GM19455 (cell line): ENCODE measurements around the gene PLXNA4.
"Not testable (repeated sequence)": the region's sequence is repeated elsewhere in the genome, so short reads cannot be mapped to it uniquely, and the experiment has no call there.

ENCODE experiments used
- ATAC-seq: cut with Tn5 transposase; IDR thresholded peaks from one replicate; pipeline ENCODE4 v1.9.1; 2021; ENCODE audit not compliant: unreplicated experiment

Gene PLXNA4

GRCh38 chr7:132189881-132190280, 386.4 kb downstream of the PLXNA4 start:
- ATAC-seq: no peak

GRCh38 chr7:132187869-132188789, 388.1 kb downstream of the PLXNA4 start:
- ATAC-seq: no peak

GRCh38 chr7:132187391-132187790, 388.9 kb downstream of the PLXNA4 start:
- no peak for ATAC-seq

- no peak for ATAC-seq
Observed at GRCh38 chr7:132185150-132185549, 391.1 kb downstream of the PLXNA4 start.

- no peak for ATAC-seq
Observed at GRCh38 chr7:132183781-132184380, 392.4 kb downstream of the PLXNA4 start.

GRCh38 chr7:132182992-132183391, 393.3 kb downstream of the PLXNA4 start:
- no peak for ATAC-seq

- ATAC-seq: no peak
Observed at GRCh38 chr7:132181946-132182685, 394.2 kb downstream of the PLXNA4 start.

- no peak for ATAC-seq
Observed at GRCh38 chr7:132181371-132181770, 394.9 kb downstream of the PLXNA4 start.

GRCh38 chr7:132180481-132180880, 395.8 kb downstream of the PLXNA4 start:
- ATAC-seq: no peak

GRCh38 chr7:132179681-132180080, 396.6 kb downstream of the PLXNA4 start:
- no peak for ATAC-seq

GRCh38 chr7:132179080-132179430, 397.2 kb downstream of the PLXNA4 start:
- no peak for ATAC-seq

GRCh38 chr7:132178402-132179079, 397.7 kb downstream of the PLXNA4 start:
- not testable (repeated sequence) for ATAC-seq

GRCh38 chr7:132177708-132178401, 398.4 kb downstream of the PLXNA4 start:
- ATAC-seq: no peak

GRCh38 chr7:132176719-132177118, 399.6 kb downstream of the PLXNA4 start:
- no peak for ATAC-seq

- ATAC-seq: no peak
Observed at GRCh38 chr7:132171130-132171576, 405.1 kb downstream of the PLXNA4 start.

- ATAC-seq: no peak
Observed at GRCh38 chr7:132169730-132170129, 406.5 kb downstream of the PLXNA4 start.

- ATAC-seq: no peak
Observed at GRCh38 chr7:132168239-132168638, 408.0 kb downstream of the PLXNA4 start.

- ATAC-seq: not testable (repeated sequence)
Observed at GRCh38 chr7:132165695-132166094, 410.6 kb downstream of the PLXNA4 start.

GRCh38 chr7:132164558-132165125, 411.6 kb downstream of the PLXNA4 start:
- no peak for ATAC-seq

GRCh38 chr7:132162556-132163144, 413.6 kb downstream of the PLXNA4 start:
- no peak for ATAC-seq
